ENCODE results near the gene HSF5. TPM values are rescaled to one million over a fixed set of nuclear protein-coding genes. Genes with fewer than 3 reads are reported as not detected.
A peak's percentile ranks its signal among the peaks of the same experiment; 100 is the strongest.

The HSF5 gene
- total and polyA plus RNA-seq, 4 donors, result 0.09 to 0.17 TPM; not detected in 2

GRCh38 chr17:58387834-58388233 lies 100.4 kb downstream of the HSF5 start:
- 84% methylated on average over 1 of the region's 1 CpG for WGBS

GRCh38 chr17:58386708-58387107 lies 101.5 kb downstream of the HSF5 start:
- H3K27me3 ChIP-seq (ENCODE audit: control insufficient read depth in 4 of 4, insufficient read depth in 4 of 4, low read length in 3 of 4), result no peaks in the 10 kb centered on the region
- DNase-seq (ENCODE audit: low spot score), result no peak
- H3K9me3 ChIP-seq (ENCODE audit: control insufficient read depth in 4 of 4, low read length in 3 of 4), result no peaks in the 10 kb centered on the region
- no peaks in the 10 kb centered on the region for H3K36me3 ChIP-seq (ENCODE audit: control insufficient read depth in 4 of 4, insufficient read depth in 3 of 4, low read depth in 1 of 4, low read length in 3 of 4)
- H3K4me3 ChIP-seq (ENCODE audit: low read depth in 1 of 3, low read length in 3 of 3), result no peak overlapping the region
- peaks cover 21 to 80% (median 70%) of the 10 kb centered on the region in 4 donors for H3K4me1 ChIP-seq (ENCODE audit: control insufficient read depth in 4 of 4, insufficient read depth in 4 of 4, low read length in 3 of 4)
- WGBS, result 85% methylated on average over 3 of the region's 3 CpGs
- H3K27ac ChIP-seq (ENCODE audit: low read depth in 1 of 2, low read length in 2 of 2), result no peak overlapping the region
- TF ChIP-seq YY1 (IDR thresholded peaks at IDR 0.05) (no peak), HNF4G (IDR thresholded peaks at IDR 0.05) (no peak), HNF4A (conservative IDR thresholded peaks at IDR 0.05) (no peak), EGR1 (IDR thresholded peaks at IDR 0.05; ENCODE audit: low read depth in 2 of 2) (no peak), ATF3 (IDR thresholded peaks at IDR 0.05) (no peak), SP1 (IDR thresholded peaks at IDR 0.05) (no peak), FOXA2 (IDR thresholded peaks at IDR 0.05) (no peak), CTCF (IDR thresholded peaks at IDR 0.05; ENCODE audit: low read depth, low read length, missing input control) (no peak), TAF1 (conservative IDR thresholded peaks at IDR 0.05) (no peak), NR2F2 (IDR thresholded peaks at IDR 0.05) (no peak)
- no peak overlapping the region for H3K9ac ChIP-seq (ENCODE audit: low read depth in 1 of 2, low read length in 2 of 2)

More at GRCh38 chr17:58387834-58388233, 100.4 kb downstream of the HSF5 start:
- Histone ChIP-seq H3K9me3 (ENCODE audit: control insufficient read depth in 4 of 4, low read length in 3 of 4) (no peaks in the 10 kb centered on the region), H3K9ac (ENCODE audit: low read depth in 1 of 2, low read length in 2 of 2) (no peak overlapping the region), H3K4me3 (ENCODE audit: low read depth in 1 of 3, low read length in 3 of 3) (no peak overlapping the region), H3K36me3 (ENCODE audit: control insufficient read depth in 4 of 4, insufficient read depth in 3 of 4, low read depth in 1 of 4, low read length in 3 of 4) (no peaks in the 10 kb centered on the region), H3K27ac (ENCODE audit: low read depth in 1 of 2, low read length in 2 of 2) (no peak overlapping the region), H3K4me1 (ENCODE audit: control insufficient read depth in 4 of 4, insufficient read depth in 4 of 4, low read length in 3 of 4) (peaks cover 17 to 79% (median 65%) of the 10 kb centered on the region in 4 donors), H3K27me3 (ENCODE audit: control insufficient read depth in 4 of 4, insufficient read depth in 4 of 4, low read length in 3 of 4) (no peaks in the 10 kb centered on the region)
- DNase-seq (ENCODE audit: low spot score), result no peak
- TF ChIP-seq TAF1 (conservative IDR thresholded peaks at IDR 0.05) (no peak), JUND (IDR thresholded peaks at IDR 0.05) (no peak)

GRCh38 chr17:58385359-58385899 lies 102.8 kb downstream of the HSF5 start:
- H3K4me3 ChIP-seq (ENCODE audit: low read depth in 1 of 3, low read length in 3 of 3), result no peak overlapping the region
- peaks cover 21 to 80% (median 72%) of the 10 kb centered on the region in 4 donors for H3K4me1 ChIP-seq (ENCODE audit: control insufficient read depth in 4 of 4, insufficient read depth in 4 of 4, low read length in 3 of 4)
- 70% methylated on average over 4 of the region's 4 CpGs for WGBS
- H3K9me3 ChIP-seq (ENCODE audit: control insufficient read depth in 4 of 4, low read length in 3 of 4), result no peaks in the 10 kb centered on the region
- DNase-seq (ENCODE audit: low spot score), result no peak
- H3K36me3 ChIP-seq (ENCODE audit: control insufficient read depth in 4 of 4, insufficient read depth in 3 of 4, low read depth in 1 of 4, low read length in 3 of 4), result no peaks in the 10 kb centered on the region
- H3K9ac ChIP-seq (ENCODE audit: low read depth in 1 of 2, low read length in 2 of 2), result no peak overlapping the region
- no peaks in the 10 kb centered on the region for H3K27me3 ChIP-seq (ENCODE audit: control insufficient read depth in 4 of 4, insufficient read depth in 4 of 4, low read length in 3 of 4)
- H3K27ac ChIP-seq (ENCODE audit: low read depth in 1 of 2, low read length in 2 of 2), result peak overlapping the region in 1 of 2 donors; percentile 8
- no peak for TF ChIP-seq TAF1 (conservative IDR thresholded peaks at IDR 0.05)
- no peak for TF ChIP-seq JUND (IDR thresholded peaks at IDR 0.05)
- TF ChIP-seq FOXA1 (IDR thresholded peaks at IDR 0.05), result no peak
- no peak for TF ChIP-seq HNF4G (IDR thresholded peaks at IDR 0.05)
- TF ChIP-seq RAD21 (IDR thresholded peaks at IDR 0.05), result no peak
- TF ChIP-seq YY1 (IDR thresholded peaks at IDR 0.05), result no peak
- TF ChIP-seq NR2F2 (IDR thresholded peaks at IDR 0.05), result no peak
- TF ChIP-seq CTCF (IDR thresholded peaks at IDR 0.05; ENCODE audit: low read depth, low read length, missing input control), result no peak
- no peak for TF ChIP-seq FOXA2 (IDR thresholded peaks at IDR 0.05)
- no peak for TF ChIP-seq GABPA (IDR thresholded peaks at IDR 0.05 in 1 of 2, conservative IDR thresholded peaks at IDR 0.05 in 1 of 2)
- no peak for TF ChIP-seq ZBTB33 (IDR thresholded peaks at IDR 0.05)
- no peak for TF ChIP-seq RXRA (IDR thresholded peaks at IDR 0.05)
- TF ChIP-seq SP1 (IDR thresholded peaks at IDR 0.05), result no peak
- TF ChIP-seq REST (IDR thresholded peaks at IDR 0.05), result no peak
- TF ChIP-seq ATF3 (IDR thresholded peaks at IDR 0.05), result no peak
- no peak for TF ChIP-seq HNF4A (conservative IDR thresholded peaks at IDR 0.05)

Data from liver (tissue), 9 donors.